Right lung (tissue), 5 donors: Measurements from ENCODE around the gene RXFP3. TPM values are rescaled to one million over a fixed set of nuclear protein-coding genes. Genes with fewer than 3 reads are reported as not detected.

Experiments used
- DNase-seq, 2 donors: peaks; one replicate each; pipeline ENCODE4 v3.0.0-alpha.2; 2013
- polyA plus RNA-seq, 5 donors: library from polyadenylated mRNA; unstranded; fragments of 120-200 nt; gene quantifications; one replicate each; pipeline versions ENCODE4 v1.2.1 to v1.2.3, GENCODE V29; 2013; ENCODE audit warnings: inconsistent platforms in 1 of 5, low replicate concordance in 1 of 5; ENCODE audit not compliant: insufficient read length in 5 of 5, insufficient read depth in 1 of 5

Gene RXFP3
- polyA plus RNA-seq, 5 donors: 0.09 TPM; not detected in 3

- DNase-seq: no peak
Measured at GRCh38 chr5:33980030-33980429, 43.8 kb downstream of the RXFP3 start.

- DNase-seq: no peak
Measured at GRCh38 chr5:33981408-33982162, 45.4 kb downstream of the RXFP3 start.

- DNase-seq: no peak
Measured at GRCh38 chr5:33984178-33984577, 48.0 kb downstream of the RXFP3 start.

- DNase-seq: no peak
Measured at GRCh38 chr5:33984671-33985124, 48.5 kb downstream of the RXFP3 start, which contains the start of gene SLC45A2. TSS of gene SLC45A2 (minus strand) at chr5:33984693. CDS start at chr5:33984583, 110 bp downstream.

GRCh38 chr5:33985447-33985846 lies 49.3 kb downstream of the RXFP3 start:
- DNase-seq: no peak

Other genes with a start within 250 kb of the RXFP3 start
- 10 to 100 TPM; 36.3 to 57.8 (median 55.2) TPM for gene ADAMTS12, start 44.4 kb upstream of the RXFP3 start, polyA plus RNA-seq
- under 1 TPM in 4 of 5 donors, not detected in 1; 0.10 to 0.28 (median 0.15) TPM for gene SLC45A2, start 48.3 kb downstream of the RXFP3 start, polyA plus RNA-seq
- 10 to 100 TPM; 10.8 to 17.8 (median 11.8) TPM for gene AMACR, start 71.7 kb downstream of the RXFP3 start, polyA plus RNA-seq
- 10 to 100 TPM; 20.7 to 27.7 (median 22.2) TPM for gene C1QTNF3, start 106.8 kb downstream of the RXFP3 start, polyA plus RNA-seq